Astrocyte (in vitro differentiated cells and primary cell): ENCODE data around the gene PRKCA.

Experiments
- EZH2 ChIP-seq: IDR thresholded peaks from 2 replicates; pipeline ENCODE4 v1.6.1; 2012; ENCODE audit warnings: mild to moderate bottlenecking, low read length, inconsistent platforms; ENCODE audit not compliant: insufficient read depth
- TF ChIP-seq, protein P1 (sequence below): IDR thresholded peaks from 2 replicates; pipeline ENCODE4 v1.5.1; 2011; ENCODE audit warnings: low read depth, mild to moderate bottlenecking, inconsistent platforms, low read length, moderate library complexity; ENCODE audit not compliant: insufficient read depth

DNA sequence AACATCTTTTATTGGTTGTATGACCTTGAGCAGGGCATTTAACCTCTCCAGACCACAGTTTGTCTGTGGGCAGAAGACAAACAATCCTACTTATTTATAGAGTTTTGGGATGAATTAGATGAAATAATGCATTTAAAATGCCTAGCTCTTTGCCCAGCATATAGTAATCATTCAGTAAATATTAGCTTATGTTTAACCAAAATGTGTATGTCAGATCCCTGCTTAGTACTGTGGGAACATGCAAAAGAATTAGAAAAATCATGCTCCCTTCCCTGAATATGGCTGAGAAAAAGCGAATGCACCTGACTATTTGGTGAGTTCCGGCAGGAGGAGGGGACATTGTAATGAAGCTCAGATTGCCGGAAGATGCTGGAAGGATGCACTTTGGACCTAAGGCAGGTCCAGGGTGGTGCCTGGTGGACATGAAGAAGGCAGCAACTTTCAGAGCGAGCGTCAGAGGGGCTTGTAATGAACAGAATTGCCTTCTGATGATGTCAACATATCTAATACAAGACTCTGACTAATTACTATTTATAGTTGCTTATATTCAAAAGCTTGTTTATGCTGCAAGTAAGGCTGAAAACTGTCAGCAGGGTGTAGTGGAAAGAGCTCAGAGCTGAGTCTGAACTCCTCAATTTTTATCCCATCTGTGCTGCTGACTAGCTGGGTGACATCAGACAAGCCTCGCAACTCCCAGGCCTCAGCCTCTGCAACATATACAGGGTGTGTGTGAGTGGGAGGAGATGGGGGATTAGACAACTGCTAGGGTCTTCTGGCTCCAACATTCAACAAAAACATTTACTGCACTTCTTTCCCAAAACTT is 221.2 kb downstream of the PRKCA start:
- TF ChIP-seq, protein P1, sequence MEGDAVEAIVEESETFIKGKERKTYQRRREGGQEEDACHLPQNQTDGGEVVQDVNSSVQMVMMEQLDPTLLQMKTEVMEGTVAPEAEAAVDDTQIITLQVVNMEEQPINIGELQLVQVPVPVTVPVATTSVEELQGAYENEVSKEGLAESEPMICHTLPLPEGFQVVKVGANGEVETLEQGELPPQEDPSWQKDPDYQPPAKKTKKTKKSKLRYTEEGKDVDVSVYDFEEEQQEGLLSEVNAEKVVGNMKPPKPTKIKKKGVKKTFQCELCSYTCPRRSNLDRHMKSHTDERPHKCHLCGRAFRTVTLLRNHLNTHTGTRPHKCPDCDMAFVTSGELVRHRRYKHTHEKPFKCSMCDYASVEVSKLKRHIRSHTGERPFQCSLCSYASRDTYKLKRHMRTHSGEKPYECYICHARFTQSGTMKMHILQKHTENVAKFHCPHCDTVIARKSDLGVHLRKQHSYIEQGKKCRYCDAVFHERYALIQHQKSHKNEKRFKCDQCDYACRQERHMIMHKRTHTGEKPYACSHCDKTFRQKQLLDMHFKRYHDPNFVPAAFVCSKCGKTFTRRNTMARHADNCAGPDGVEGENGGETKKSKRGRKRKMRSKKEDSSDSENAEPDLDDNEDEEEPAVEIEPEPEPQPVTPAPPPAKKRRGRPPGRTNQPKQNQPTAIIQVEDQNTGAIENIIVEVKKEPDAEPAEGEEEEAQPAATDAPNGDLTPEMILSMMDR: no peak
- TF ChIP-seq EZH2: no peak
